Left hindlimb (tissue), 1 donor: ENCODE results near the gene LIN28A.

Experiments
- DNase-seq: peaks from one replicate; pipeline ENCODE4 v3.0.0-alpha.2; 2018

The LIN28A gene

GRCh38 chr1:26388791-26389445 is 21.7 kb upstream of the LIN28A start:
- DNase-seq = no peak

GRCh38 chr1:26389604-26390247 is 20.9 kb upstream of the LIN28A start:
- no peak for DNase-seq

- DNase-seq = no peak
Measured at GRCh38 chr1:26391450-26391849, 19.2 kb upstream of the LIN28A start.

- DNase-seq = no peak
Measured at GRCh38 chr1:26395754-26396153, 14.9 kb upstream of the LIN28A start.

GRCh38 chr1:26399034-26399433 is 11.6 kb upstream of the LIN28A start:
- no peak for DNase-seq

GRCh38 chr1:26401891-26402290 is 8.7 kb upstream of the LIN28A start:
- DNase-seq = no peak

GRCh38 chr1:26403656-26404055 is 7.0 kb upstream of the LIN28A start:
- no peak for DNase-seq

- DNase-seq = no peak
Measured at GRCh38 chr1:26404641-26405040, 6.0 kb upstream of the LIN28A start.

GRCh38 chr1:26405281-26405915 is 5.2 kb upstream of the LIN28A start:
- DNase-seq = no peak

GRCh38 chr1:26408604-26409003 is 2.0 kb upstream of the LIN28A start:
- DNase-seq = peak; percentile 85

- no peak for DNase-seq
Measured at GRCh38 chr1:26409191-26409807, 1.3 kb upstream of the LIN28A start.

GRCh38 chr1:26411624-26412074 is 1.0 kb downstream of the LIN28A start:
- no peak for DNase-seq

GRCh38 chr1:26412180-26412840 is 1.7 kb downstream of the LIN28A start:
- no peak for DNase-seq

GRCh38 chr1:26413031-26413430 is 2.4 kb downstream of the LIN28A start:
- DNase-seq = no peak

GRCh38 chr1:26417111-26417759 is 6.6 kb downstream of the LIN28A start:
- peak; percentile 64 for DNase-seq

- DNase-seq = no peak
Measured at GRCh38 chr1:26418865-26419349, 8.3 kb downstream of the LIN28A start.

- no peak for DNase-seq
Measured at GRCh38 chr1:26419494-26419893, 8.9 kb downstream of the LIN28A start.

- no peak for DNase-seq
Measured at GRCh38 chr1:26429721-26430120, 19.1 kb downstream of the LIN28A start.

GRCh38 chr1:26431979-26432695 is 21.5 kb downstream of the LIN28A start, which contains the start of gene DHDDS:
DHDDS (plus strand) TSS chr1:26432321; CDS start chr1:26432946, 625 bp downstream.
- DNase-seq = peak; percentile 99

GRCh38 chr1:26432793-26433192 is 22.2 kb downstream of the LIN28A start:
- no peak for DNase-seq

GRCh38 chr1:26434161-26434752 is 23.6 kb downstream of the LIN28A start:
- DNase-seq = no peak
